ENCODE results near the gene TNFRSF14. TPM values are rescaled to one million over a fixed set of nuclear protein-coding genes. Genes with fewer than 3 reads are reported as not detected.
A peak's percentile ranks its signal among the peaks of the same experiment; 100 is the strongest.

The TNFRSF14 gene
- total RNA-seq, 2 donors from 2014 or later = 93.2 to 118 TPM

- Mint-ChIP-seq H3K27me3 (peaks cover 0 to 7% of the 10 kb centered on the region in 2 donors), H3K36me3 (no peaks in the 10 kb centered on the region), H3K4me1 (ENCODE audit: low read depth in 2 of 2) (no peaks in the 10 kb centered on the region), H3K9me3 (no peaks in the 10 kb centered on the region), H3K27ac (no peak overlapping the region), H3K4me3 (no peak overlapping the region)
- DNase-seq (ENCODE audit: low spot score) (no peak), ATAC-seq (no peak)
These were observed 17.8 kb upstream of the TNFRSF14 start for GRCh38 chr1:2538376-2538775.

- Mint-ChIP-seq H3K27ac (no peak overlapping the region), H3K4me3 (no peak overlapping the region), H3K4me1 (ENCODE audit: low read depth in 2 of 2) (no peaks in the 10 kb centered on the region), H3K27me3 (peaks cover 0 to 7% of the 10 kb centered on the region in 2 donors), H3K36me3 (no peaks in the 10 kb centered on the region), H3K9me3 (no peaks in the 10 kb centered on the region)
- DNase-seq (ENCODE audit: low spot score) (no peak), ATAC-seq (no peak)
These were observed 17.3 kb upstream of the TNFRSF14 start for GRCh38 chr1:2538872-2539271.

- Mint-ChIP-seq H3K27me3 (peaks cover 0 to 7% of the 10 kb centered on the region in 2 donors), H3K36me3 (no peaks in the 10 kb centered on the region), H3K9me3 (no peaks in the 10 kb centered on the region), H3K4me1 (ENCODE audit: low read depth in 2 of 2) (no peaks in the 10 kb centered on the region), H3K27ac (no peak overlapping the region), H3K4me3 (no peak overlapping the region)
- ATAC-seq = peak in 1 of 2 donors; percentile 42
- DNase-seq (ENCODE audit: low spot score) = no peak
These were observed 16.8 kb upstream of the TNFRSF14 start for GRCh38 chr1:2539312-2539907.

- Mint-ChIP-seq H3K4me3 (no peak overlapping the region), H3K36me3 (no peaks in the 10 kb centered on the region), H3K27me3 (peaks cover 0 to 3% of the 10 kb centered on the region in 2 donors), H3K27ac (no peak overlapping the region), H3K4me1 (ENCODE audit: low read depth in 2 of 2) (no peaks in the 10 kb centered on the region), H3K9me3 (no peaks in the 10 kb centered on the region)
- ATAC-seq (no peak), DNase-seq (ENCODE audit: low spot score) (no peak)
These were observed 15.2 kb upstream of the TNFRSF14 start for GRCh38 chr1:2540816-2541492.

GRCh38 chr1:2541619-2542245 is 14.4 kb upstream of the TNFRSF14 start:
- ATAC-seq (no peak), DNase-seq (ENCODE audit: low spot score) (no peak)
- no peaks in the 10 kb centered on the region for H3K27me3 Mint-ChIP-seq
- H3K36me3 Mint-ChIP-seq = no peaks in the 10 kb centered on the region
- no peak overlapping the region for H3K4me3 Mint-ChIP-seq
- H3K9me3 Mint-ChIP-seq = no peaks in the 10 kb centered on the region
- no peak overlapping the region for H3K27ac Mint-ChIP-seq
- H3K4me1 Mint-ChIP-seq (ENCODE audit: low read depth in 2 of 2) = peaks cover 0 to 1% of the 10 kb centered on the region in 2 donors

GRCh38 chr1:2542246-2542915 is 13.8 kb upstream of the TNFRSF14 start:
- Mint-ChIP-seq H3K27ac (no peak overlapping the region), H3K4me3 (no peak overlapping the region), H3K27me3 (no peaks in the 10 kb centered on the region), H3K36me3 (no peaks in the 10 kb centered on the region), H3K9me3 (no peaks in the 10 kb centered on the region), H3K4me1 (ENCODE audit: low read depth in 2 of 2) (peaks cover 0 to 4% of the 10 kb centered on the region in 2 donors)
- ATAC-seq (no peak), DNase-seq (ENCODE audit: low spot score) (no peak)

DNA sequence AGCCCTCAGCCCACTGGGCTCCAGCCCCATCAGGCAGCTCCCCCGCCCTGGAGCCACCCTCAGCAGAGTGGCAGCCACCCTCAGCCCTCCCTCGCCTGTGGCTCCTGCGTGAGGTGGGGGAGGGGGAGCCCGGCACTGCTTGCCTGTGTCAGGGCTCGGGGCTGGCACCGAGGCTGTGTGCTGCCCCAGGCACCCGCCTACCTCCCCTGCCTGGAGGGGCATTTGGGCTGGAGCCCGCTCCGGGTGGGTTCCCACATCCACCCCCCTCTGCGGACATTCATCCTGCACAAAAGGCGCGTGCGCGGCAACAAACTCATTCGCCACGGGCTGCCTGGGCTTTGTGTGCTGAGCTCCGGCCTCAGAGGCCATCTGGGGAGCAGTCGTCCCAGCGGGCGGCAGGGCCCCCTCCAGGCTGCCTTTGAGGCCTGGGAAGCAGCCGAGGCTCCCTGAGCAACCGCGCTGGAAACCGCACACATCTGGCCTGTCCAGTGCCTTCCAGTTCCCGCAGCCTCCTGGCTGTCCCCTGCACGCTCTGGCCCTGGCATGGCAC is 12.6 kb upstream of the TNFRSF14 start:
- no peaks in the 10 kb centered on the region for H3K9me3 Mint-ChIP-seq
- no peak overlapping the region for H3K4me3 Mint-ChIP-seq
- H3K36me3 Mint-ChIP-seq = no peaks in the 10 kb centered on the region
- peaks cover 0 to 6% of the 10 kb centered on the region in 2 donors for H3K4me1 Mint-ChIP-seq (ENCODE audit: low read depth in 2 of 2)
- no peak for DNase-seq (ENCODE audit: low spot score)
- no peak overlapping the region for H3K27ac Mint-ChIP-seq
- no peaks in the 10 kb centered on the region for H3K27me3 Mint-ChIP-seq
- ATAC-seq = no peak

DNA sequence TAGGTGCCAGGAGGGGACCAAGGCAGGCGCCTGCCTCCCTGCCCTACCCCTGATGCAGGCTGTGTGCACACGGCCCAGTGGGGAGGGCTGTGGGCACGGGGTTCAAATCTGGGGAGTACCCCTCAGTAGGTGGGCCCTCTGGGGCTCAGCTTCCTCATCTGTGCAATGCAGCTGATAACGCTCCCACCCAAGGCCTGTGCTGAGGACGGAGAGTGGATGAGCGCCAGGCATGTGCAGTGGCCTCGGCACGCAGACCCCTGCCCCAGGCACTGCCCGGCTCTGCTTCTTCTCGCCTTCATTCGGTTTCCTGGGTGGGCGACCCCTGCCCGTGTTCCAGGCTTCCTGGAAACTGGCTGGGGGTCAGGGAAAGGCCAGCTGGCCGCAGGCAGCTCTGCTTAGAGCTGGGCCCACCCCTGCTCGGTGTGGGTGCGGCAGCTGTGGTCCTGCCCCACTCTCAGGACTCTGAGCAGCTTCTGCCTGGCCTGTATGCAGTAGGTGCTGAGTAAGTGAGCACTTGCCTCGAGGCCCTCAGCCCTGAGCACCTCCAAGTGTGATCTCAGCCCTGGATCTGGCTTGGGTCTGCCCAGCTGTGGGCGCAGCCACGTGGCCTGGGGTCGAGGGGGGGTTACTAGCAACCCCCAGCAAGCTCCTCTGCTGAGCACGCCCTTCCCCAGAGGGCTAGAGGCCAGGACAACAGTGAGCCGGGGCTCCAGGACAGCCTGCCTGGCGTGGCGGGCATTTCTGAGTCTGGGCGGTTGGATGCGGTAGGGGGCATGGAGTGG is 11.9 kb upstream of the TNFRSF14 start:
- H3K27ac Mint-ChIP-seq = no peak overlapping the region
- no peaks in the 10 kb centered on the region for H3K9me3 Mint-ChIP-seq
- no peaks in the 10 kb centered on the region for H3K36me3 Mint-ChIP-seq
- ATAC-seq (no peak), DNase-seq (ENCODE audit: low spot score) (no peak)
- H3K27me3 Mint-ChIP-seq = no peaks in the 10 kb centered on the region
- peaks cover 0 to 10% of the 10 kb centered on the region in 2 donors for H3K4me1 Mint-ChIP-seq (ENCODE audit: low read depth in 2 of 2)
- H3K4me3 Mint-ChIP-seq = no peak overlapping the region

DNA sequence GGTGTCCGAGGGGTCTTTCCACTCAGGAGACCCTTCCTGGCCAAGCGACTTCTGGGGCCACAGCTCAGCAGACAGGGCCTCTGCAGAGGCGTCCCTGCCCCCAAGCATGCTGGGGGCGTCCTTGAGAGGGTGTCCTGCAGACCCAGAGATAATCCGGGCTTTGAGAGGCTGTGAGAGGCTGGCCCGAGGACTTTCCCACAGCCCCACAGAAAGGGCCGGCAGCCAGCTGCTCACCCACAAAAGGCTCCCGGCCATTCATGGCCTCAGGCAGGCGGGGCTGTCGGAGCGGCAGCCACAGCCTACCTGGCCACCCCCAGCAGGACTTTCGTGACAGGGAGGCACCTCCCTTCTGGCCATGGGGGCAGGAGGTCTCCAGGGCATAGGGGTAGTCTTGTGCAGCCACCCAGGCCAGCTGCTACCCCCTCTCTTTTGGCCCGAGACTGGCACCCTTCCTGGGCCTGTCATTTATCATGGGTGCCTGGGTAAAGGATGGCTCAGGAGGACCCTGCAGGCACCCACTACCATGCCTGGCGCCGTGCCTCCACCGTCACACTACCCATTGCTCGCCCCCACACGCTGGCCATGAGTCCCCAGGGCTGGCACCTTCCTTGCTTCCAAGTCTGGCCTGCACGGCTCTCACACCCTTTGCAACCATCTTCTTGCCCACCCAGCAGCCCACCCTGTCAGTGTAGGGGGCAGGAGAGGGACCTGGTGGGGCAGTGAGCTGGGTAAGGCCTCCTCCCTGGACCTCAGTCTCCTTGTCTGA is 11.1 kb upstream of the TNFRSF14 start:
- Mint-ChIP-seq H3K9me3 (no peaks in the 10 kb centered on the region), H3K27me3 (no peaks in the 10 kb centered on the region), H3K4me3 (no peak overlapping the region), H3K4me1 (ENCODE audit: low read depth in 2 of 2) (peaks cover 0 to 12% of the 10 kb centered on the region in 2 donors), H3K36me3 (no peaks in the 10 kb centered on the region), H3K27ac (no peak overlapping the region)
- DNase-seq (ENCODE audit: low spot score) = no peak
- no peak for ATAC-seq

GRCh38 chr1:2545754-2546514 is 10.2 kb upstream of the TNFRSF14 start:
- peak; percentile 66 to 79 for ATAC-seq
- Mint-ChIP-seq H3K9me3 (no peaks in the 10 kb centered on the region), H3K4me3 (peak overlapping the region; percentile 88), H3K27me3 (no peaks in the 10 kb centered on the region), H3K27ac (no peak overlapping the region), H3K4me1 (ENCODE audit: low read depth in 2 of 2) (peaks cover 0 to 14% of the 10 kb centered on the region in 2 donors), H3K36me3 (no peaks in the 10 kb centered on the region)
- DNase-seq (ENCODE audit: low spot score) = peak; percentile 90

- no peaks in the 10 kb centered on the region for H3K36me3 Mint-ChIP-seq
- H3K4me3 Mint-ChIP-seq = peak overlapping the region; percentile 88
- peak overlapping the region; percentile 90 for H3K27ac Mint-ChIP-seq
- ATAC-seq = peak; percentile 66 to 75
- H3K27me3 Mint-ChIP-seq = no peaks in the 10 kb centered on the region
- H3K4me1 Mint-ChIP-seq (ENCODE audit: low read depth in 2 of 2) = peaks cover 0 to 15% of the 10 kb centered on the region in 2 donors
- no peaks in the 10 kb centered on the region for H3K9me3 Mint-ChIP-seq
- peak; percentile 88 for DNase-seq (ENCODE audit: low spot score)
These were observed 9.5 kb upstream of the TNFRSF14 start for GRCh38 chr1:2546515-2547209.
